Erythroblast (primary cell): ENCODE data around the gene MRPS22.

Experiments used
- GATA1 ChIP-seq: IDR thresholded peaks from 2 replicates; pipeline ENCODE4 v1.6.1; 2011; ENCODE audit warnings: low read depth, mild to moderate bottlenecking, control low read depth, low read length, moderate library complexity
- POLR2A ChIP-seq: IDR thresholded peaks from 2 replicates; pipeline ENCODE4 v1.6.1; 2011; ENCODE audit warnings: mild to moderate bottlenecking, low read length

DNA sequence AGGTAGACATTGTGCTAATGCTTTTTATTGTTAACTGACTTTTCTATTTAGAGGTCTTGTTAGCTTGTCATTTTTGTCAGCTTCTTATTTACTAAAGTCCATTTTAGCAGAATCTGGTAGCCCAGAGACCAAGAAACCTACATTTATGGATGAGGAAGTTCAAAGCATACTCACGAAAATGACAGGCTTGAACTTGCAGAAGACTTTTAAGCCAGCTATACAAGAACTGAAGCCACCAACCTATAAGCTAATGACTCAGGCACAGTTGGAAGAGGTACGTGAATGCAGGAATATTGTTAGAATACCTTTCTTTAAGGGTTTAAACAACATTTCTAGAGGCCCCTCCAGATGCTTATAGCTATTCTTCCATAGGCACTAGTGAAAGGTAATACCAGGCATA, 3.0 kb downstream of the MRPS22 start:
- no peak for TF ChIP-seq POLR2A
- no peak for TF ChIP-seq GATA1
